Measurements from ENCODE around the gene CDHR2.

Gene CDHR2

GRCh38 chr5:176521699-176522263 is 27.4 kb upstream of the CDHR2 start:
- Histone ChIP-seq H3K4me3 (ENCODE audit: low read length) (no peak overlapping the region), H4K20me1 (ENCODE audit: insufficient read depth, low read length) (no peaks in the 10 kb centered on the region), H3K9me3 (replicated peaks; ENCODE audit: insufficient read depth, low read length) (no peaks in the 10 kb centered on the region), H3K79me2 (ENCODE audit: low read length) (no peaks in the 10 kb centered on the region), H3K9ac (ENCODE audit: low read length) (no peak overlapping the region), H3K4me2 (ENCODE audit: low read depth, low read length) (no peak overlapping the region), H3K9me2 (replicated peaks; ENCODE audit: insufficient read depth, low read length) (no peaks in the 10 kb centered on the region), H3K27me3 (replicated peaks; ENCODE audit: insufficient read depth, low read length) (no peaks in the 10 kb centered on the region), H3F3A (ENCODE audit: insufficient read depth, low read length) (no peaks in the 10 kb centered on the region), H2AFZ (ENCODE audit: low read length) (no peak overlapping the region), H3K36me3 (replicated peaks; ENCODE audit: insufficient read depth, low read length) (no peaks in the 10 kb centered on the region), H3K27ac (ENCODE audit: low read length) (no peak overlapping the region), H3K4me1 (ENCODE audit: low read length) (no peaks in the 10 kb centered on the region)
- DNase-seq, result no peak
- TF ChIP-seq, protein P1, sequence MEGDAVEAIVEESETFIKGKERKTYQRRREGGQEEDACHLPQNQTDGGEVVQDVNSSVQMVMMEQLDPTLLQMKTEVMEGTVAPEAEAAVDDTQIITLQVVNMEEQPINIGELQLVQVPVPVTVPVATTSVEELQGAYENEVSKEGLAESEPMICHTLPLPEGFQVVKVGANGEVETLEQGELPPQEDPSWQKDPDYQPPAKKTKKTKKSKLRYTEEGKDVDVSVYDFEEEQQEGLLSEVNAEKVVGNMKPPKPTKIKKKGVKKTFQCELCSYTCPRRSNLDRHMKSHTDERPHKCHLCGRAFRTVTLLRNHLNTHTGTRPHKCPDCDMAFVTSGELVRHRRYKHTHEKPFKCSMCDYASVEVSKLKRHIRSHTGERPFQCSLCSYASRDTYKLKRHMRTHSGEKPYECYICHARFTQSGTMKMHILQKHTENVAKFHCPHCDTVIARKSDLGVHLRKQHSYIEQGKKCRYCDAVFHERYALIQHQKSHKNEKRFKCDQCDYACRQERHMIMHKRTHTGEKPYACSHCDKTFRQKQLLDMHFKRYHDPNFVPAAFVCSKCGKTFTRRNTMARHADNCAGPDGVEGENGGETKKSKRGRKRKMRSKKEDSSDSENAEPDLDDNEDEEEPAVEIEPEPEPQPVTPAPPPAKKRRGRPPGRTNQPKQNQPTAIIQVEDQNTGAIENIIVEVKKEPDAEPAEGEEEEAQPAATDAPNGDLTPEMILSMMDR (IDR thresholded peaks at IDR 0.05; ENCODE audit: low read length), result no peak
- TF ChIP-seq EZH2phosphoT487 (IDR thresholded peaks at IDR 0.05; ENCODE audit: low read length) (no peak), EZH2 (optimal IDR thresholded peaks at IDR 0.05; ENCODE audit: low read depth, low read length) (no peak)

DNA sequence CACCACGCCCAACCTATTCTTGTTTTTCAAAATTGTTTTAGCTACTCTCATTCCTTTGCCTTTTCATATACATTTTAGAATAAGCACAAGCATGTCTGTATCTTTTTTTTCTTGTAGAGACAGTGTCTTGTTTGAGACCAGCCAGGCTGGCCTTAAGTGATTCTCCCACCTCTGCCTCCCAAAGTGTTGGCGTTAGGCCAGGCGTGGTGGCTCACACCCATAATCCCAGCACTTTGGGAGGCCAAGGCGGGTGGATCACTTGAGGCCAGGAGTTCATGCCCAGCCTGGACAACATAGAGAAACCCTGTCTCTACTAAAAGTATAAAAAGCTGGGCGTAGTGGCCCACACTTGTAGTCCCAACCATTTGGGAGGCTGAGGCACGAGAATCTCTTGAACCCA is 25.0 kb upstream of the CDHR2 start:
- no peaks in the 10 kb centered on the region for H3F3A ChIP-seq (ENCODE audit: insufficient read depth, low read length)
- no peaks in the 10 kb centered on the region for H3K27me3 ChIP-seq (replicated peaks; ENCODE audit: insufficient read depth, low read length)
- no peak overlapping the region for H3K27ac ChIP-seq (ENCODE audit: low read length)
- no peaks in the 10 kb centered on the region for H4K20me1 ChIP-seq (ENCODE audit: insufficient read depth, low read length)
- no peaks in the 10 kb centered on the region for H3K9me3 ChIP-seq (replicated peaks; ENCODE audit: insufficient read depth, low read length)
- H3K36me3 ChIP-seq (replicated peaks; ENCODE audit: insufficient read depth, low read length), result no peaks in the 10 kb centered on the region
- TF ChIP-seq EZH2 (optimal IDR thresholded peaks at IDR 0.05; ENCODE audit: low read depth, low read length) (no peak), EZH2phosphoT487 (IDR thresholded peaks at IDR 0.05; ENCODE audit: low read length) (no peak)
- TF ChIP-seq, protein P1 (IDR thresholded peaks at IDR 0.05; ENCODE audit: low read length), result no peak
- no peak overlapping the region for H2AFZ ChIP-seq (ENCODE audit: low read length)
- H3K79me2 ChIP-seq (ENCODE audit: low read length), result no peaks in the 10 kb centered on the region
- no peaks in the 10 kb centered on the region for H3K4me1 ChIP-seq (ENCODE audit: low read length)
- no peak overlapping the region for H3K4me3 ChIP-seq (ENCODE audit: low read length)
- H3K4me2 ChIP-seq (ENCODE audit: low read depth, low read length), result no peak overlapping the region
- DNase-seq, result no peak
- no peaks in the 10 kb centered on the region for H3K9me2 ChIP-seq (replicated peaks; ENCODE audit: insufficient read depth, low read length)
- no peak overlapping the region for H3K9ac ChIP-seq (ENCODE audit: low read length)

DNA sequence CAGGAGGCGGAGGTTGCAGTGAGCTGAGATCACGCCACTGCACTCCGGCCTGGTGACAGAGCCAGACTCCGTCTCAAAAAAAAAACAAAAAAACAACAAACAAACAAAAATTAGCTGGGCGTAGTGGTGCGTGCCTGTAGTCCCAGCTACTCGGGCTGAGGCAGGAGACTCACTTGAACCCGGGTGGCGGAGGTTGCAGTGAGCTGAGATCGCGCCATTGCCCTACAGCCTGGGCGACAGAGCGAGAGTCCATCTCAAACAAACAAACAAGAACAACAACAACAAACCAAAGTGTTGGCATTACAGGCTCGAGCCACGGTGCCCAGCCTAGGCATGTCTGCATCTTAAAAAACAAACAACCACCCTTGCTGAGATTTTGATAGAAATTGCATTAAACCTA is 24.2 kb upstream of the CDHR2 start:
- Histone ChIP-seq H4K20me1 (ENCODE audit: insufficient read depth, low read length) (no peaks in the 10 kb centered on the region), H2AFZ (ENCODE audit: low read length) (no peak overlapping the region), H3K9ac (ENCODE audit: low read length) (no peak overlapping the region), H3K4me3 (ENCODE audit: low read length) (no peak overlapping the region), H3K9me3 (replicated peaks; ENCODE audit: insufficient read depth, low read length) (no peaks in the 10 kb centered on the region), H3F3A (ENCODE audit: insufficient read depth, low read length) (no peaks in the 10 kb centered on the region), H3K79me2 (ENCODE audit: low read length) (no peaks in the 10 kb centered on the region), H3K36me3 (replicated peaks; ENCODE audit: insufficient read depth, low read length) (no peaks in the 10 kb centered on the region), H3K27me3 (replicated peaks; ENCODE audit: insufficient read depth, low read length) (no peaks in the 10 kb centered on the region), H3K9me2 (replicated peaks; ENCODE audit: insufficient read depth, low read length) (no peaks in the 10 kb centered on the region), H3K27ac (ENCODE audit: low read length) (no peak overlapping the region), H3K4me2 (ENCODE audit: low read depth, low read length) (no peak overlapping the region), H3K4me1 (ENCODE audit: low read length) (no peaks in the 10 kb centered on the region)
- TF ChIP-seq EZH2 (optimal IDR thresholded peaks at IDR 0.05; ENCODE audit: low read depth, low read length), result no peak
- TF ChIP-seq EZH2phosphoT487 (IDR thresholded peaks at IDR 0.05; ENCODE audit: low read length), result no peak
- TF ChIP-seq, protein P1 (IDR thresholded peaks at IDR 0.05; ENCODE audit: low read length), result no peak
- no peak for DNase-seq

All from MM.1S (cell line).